Brain microvascular endothelial cell (primary cell): ENCODE measurements around the gene SPIRE1.
"Not testable (repeated sequence)": the region's sequence is repeated elsewhere in the genome, so short reads cannot be mapped to it uniquely, and the experiment has no call there.

Source experiments
- DNase-seq: peaks from one replicate; pipeline ENCODE4 v3.0.0-alpha.2; 2020
- H3K27ac ChIP-seq: fragments of 250-450 bp; sonication (Bioruptor Pico); 2 replicates; pipeline ENCODE4 v1.5.1; 2020; ENCODE audit warnings: mild to moderate bottlenecking, moderate library complexity
- H3K27me3 ChIP-seq: fragments of 250-450 bp; sonication (Bioruptor Pico); replicated peaks from 2 replicates; pipeline ENCODE4 v1.5.1; 2020; ENCODE audit warnings: mild to moderate bottlenecking
- H3K36me3 ChIP-seq: fragments of 250-450 bp; sonication (Bioruptor Pico); replicated peaks from 2 replicates; pipeline ENCODE4 v1.5.1; 2020; ENCODE audit warnings: mild to moderate bottlenecking
- H3K4me3 ChIP-seq: 2 replicates; pipeline ENCODE4 v1.5.1; 2011; ENCODE audit warnings: low read depth, mild to moderate bottlenecking, control low read depth, low read length, moderate library complexity
- in situ Hi-C: cut with HindIII; loops from 2 replicates; pipeline ENCODE4 v1.10.0; 2017; ENCODE audit warnings: low sequenced_read_pairs, low pct_ligation_motif_present
- TF ChIP-seq, protein P1 (sequence below): IDR thresholded peaks from 2 replicates; pipeline ENCODE4 v1.5.1; 2011; ENCODE audit warnings: low read depth, mild to moderate bottlenecking, moderate library complexity, low read length, control low read depth, inconsistent platforms; ENCODE audit errors: missing control alignments

The SPIRE1 gene

GRCh38 chr18:12543697-12544096, 114.2 kb downstream of the SPIRE1 start:
- Histone ChIP-seq H3K27me3 (no peaks in the 10 kb centered on the region), H3K27ac (no peak overlapping the region), H3K36me3 (no peaks in the 10 kb centered on the region), H3K4me3 (no peak overlapping the region)
- DNase-seq: no peak
- TF ChIP-seq, protein P1, sequence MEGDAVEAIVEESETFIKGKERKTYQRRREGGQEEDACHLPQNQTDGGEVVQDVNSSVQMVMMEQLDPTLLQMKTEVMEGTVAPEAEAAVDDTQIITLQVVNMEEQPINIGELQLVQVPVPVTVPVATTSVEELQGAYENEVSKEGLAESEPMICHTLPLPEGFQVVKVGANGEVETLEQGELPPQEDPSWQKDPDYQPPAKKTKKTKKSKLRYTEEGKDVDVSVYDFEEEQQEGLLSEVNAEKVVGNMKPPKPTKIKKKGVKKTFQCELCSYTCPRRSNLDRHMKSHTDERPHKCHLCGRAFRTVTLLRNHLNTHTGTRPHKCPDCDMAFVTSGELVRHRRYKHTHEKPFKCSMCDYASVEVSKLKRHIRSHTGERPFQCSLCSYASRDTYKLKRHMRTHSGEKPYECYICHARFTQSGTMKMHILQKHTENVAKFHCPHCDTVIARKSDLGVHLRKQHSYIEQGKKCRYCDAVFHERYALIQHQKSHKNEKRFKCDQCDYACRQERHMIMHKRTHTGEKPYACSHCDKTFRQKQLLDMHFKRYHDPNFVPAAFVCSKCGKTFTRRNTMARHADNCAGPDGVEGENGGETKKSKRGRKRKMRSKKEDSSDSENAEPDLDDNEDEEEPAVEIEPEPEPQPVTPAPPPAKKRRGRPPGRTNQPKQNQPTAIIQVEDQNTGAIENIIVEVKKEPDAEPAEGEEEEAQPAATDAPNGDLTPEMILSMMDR: no peak
- in situ Hi-C loops: no loop called here

DNA sequence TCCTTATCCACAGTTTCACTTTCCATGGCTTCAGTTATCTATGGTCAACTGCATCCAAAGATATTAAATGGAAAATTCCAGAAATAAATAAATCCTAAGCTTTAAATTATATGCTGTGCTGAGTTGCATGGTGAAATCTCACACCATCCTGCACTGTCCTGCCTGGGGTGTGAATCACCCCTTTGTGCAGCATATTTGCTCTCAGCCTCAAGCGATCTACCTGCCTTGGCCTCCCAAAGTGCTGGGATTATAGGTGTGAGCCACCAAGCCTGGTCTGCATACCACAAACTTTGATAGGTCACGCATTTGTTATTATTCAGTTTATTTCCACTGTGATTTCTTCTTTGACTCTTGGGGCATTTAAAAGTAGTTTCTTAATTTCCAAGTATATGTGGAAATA, 117.2 kb downstream of the SPIRE1 start:
- H3K36me3 ChIP-seq: no peaks in the 10 kb centered on the region
- H3K27ac ChIP-seq: no peak overlapping the region
- TF ChIP-seq, protein P1: no peak
- no peak for DNase-seq
- in situ Hi-C loops: no loop called here
- no peaks in the 10 kb centered on the region for H3K27me3 ChIP-seq
- H3K4me3 ChIP-seq: no peak overlapping the region

- peak; percentile 6 for DNase-seq
- in situ Hi-C loops, H3K4me3 ChIP-seq, H3K27me3 ChIP-seq, H3K36me3 ChIP-seq, H3K27ac ChIP-seq: not testable (repeated sequence)
Measured at GRCh38 chr18:12539158-12539557, 118.7 kb downstream of the SPIRE1 start.

DNA sequence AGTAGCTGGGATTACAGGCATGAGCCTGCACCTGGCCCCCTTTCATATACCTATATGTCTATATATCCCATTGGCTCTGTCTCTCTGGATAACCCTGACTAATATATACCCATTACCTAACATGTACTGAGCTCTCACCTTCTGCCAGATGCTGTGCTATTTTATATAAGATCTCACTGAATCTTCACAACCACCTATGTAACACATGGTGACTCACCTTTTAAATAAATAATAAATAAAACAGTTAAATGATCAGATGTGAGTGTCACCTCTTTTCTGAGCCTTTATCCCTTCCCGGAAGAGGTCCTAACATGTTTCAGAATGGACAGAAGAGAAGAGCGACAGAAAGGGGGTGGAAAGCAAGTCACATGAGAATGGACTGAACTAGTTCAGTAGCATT, 123.1 kb downstream of the SPIRE1 start:
- H3K4me3 ChIP-seq: no peak overlapping the region

DNA sequence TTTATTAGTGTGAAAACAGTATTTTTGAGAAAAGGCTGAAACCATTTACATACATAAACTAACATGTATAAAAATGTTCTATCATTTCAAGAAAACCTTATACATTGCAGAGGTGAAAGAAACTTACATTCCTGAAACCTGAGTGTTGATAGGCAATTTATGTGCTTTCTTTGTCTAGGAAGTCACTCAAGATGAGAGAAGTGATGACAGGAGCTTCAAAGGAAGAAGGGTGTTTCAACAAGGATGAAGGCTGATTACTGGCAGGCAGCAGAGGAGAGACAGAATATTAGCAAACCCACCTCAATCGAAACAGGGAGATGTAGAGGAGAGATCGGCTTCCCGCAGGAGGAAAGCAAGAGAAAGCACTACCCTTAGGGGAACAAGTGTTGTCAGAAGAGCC, 125.2 kb downstream of the SPIRE1 start:
- Histone ChIP-seq H3K36me3 (no peaks in the 10 kb centered on the region), H3K27ac (no peak overlapping the region), H3K4me3 (no peak overlapping the region), H3K27me3 (no peaks in the 10 kb centered on the region)
- TF ChIP-seq, protein P1: no peak
- in situ Hi-C loops: no loop called here
- DNase-seq: no peak

More for the DNA sequence above, 123.1 kb downstream of the SPIRE1 start:
- DNase-seq: no peak
- in situ Hi-C loops: no loop called here
- no peak overlapping the region for H3K27ac ChIP-seq
- no peaks in the 10 kb centered on the region for H3K36me3 ChIP-seq
- TF ChIP-seq, protein P1: no peak
- no peaks in the 10 kb centered on the region for H3K27me3 ChIP-seq

DNA sequence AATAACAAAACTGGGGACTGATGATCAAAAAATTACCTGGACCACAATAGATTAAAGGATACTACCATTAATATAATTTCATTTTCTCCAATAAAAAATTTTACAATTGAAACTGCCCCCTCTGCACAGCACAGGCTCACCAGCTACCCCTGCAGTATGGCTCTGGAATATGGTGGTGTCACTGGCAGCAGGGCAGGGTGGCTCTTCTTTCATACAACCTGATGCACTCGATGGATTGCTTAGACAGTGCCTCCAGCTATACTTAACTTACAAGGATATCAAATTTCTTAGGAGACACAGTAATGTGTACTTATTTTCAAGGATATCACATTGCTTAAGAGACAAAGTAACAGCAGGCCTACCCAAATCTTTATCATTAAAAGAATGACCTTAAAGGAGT, 126.2 kb downstream of the SPIRE1 start:
- H3K27me3 ChIP-seq: no peaks in the 10 kb centered on the region

More for the DNA sequence above, 126.2 kb downstream of the SPIRE1 start:
- in situ Hi-C loops: no loop called here
- Histone ChIP-seq H3K27ac (no peak overlapping the region), H3K4me3 (no peak overlapping the region), H3K36me3 (no peaks in the 10 kb centered on the region)
- TF ChIP-seq, protein P1: peak; percentile 42
- no peak for DNase-seq
